LNCaP clone FGC (cell line): ENCODE measurements around the gene RFLNA.

ENCODE experiments used
- DNase-seq: peaks from one replicate; pipeline ENCODE4 v3.0.0-alpha.2; 2011; ENCODE audit warnings: low read depth
- H3K4me3 ChIP-seq: 2 replicates; pipeline ENCODE4 v1.5.1; 2011; ENCODE audit warnings: mild to moderate bottlenecking, low read depth, low read length, control low read depth
- TF ChIP-seq, protein P1 (sequence below): IDR thresholded peaks from 2 replicates; pipeline ENCODE4 v1.5.1; 2012; ENCODE audit warnings: mild to moderate bottlenecking; ENCODE audit not compliant: control insufficient read depth, insufficient read depth; ENCODE audit errors: extremely low read depth

Gene RFLNA

DNA sequence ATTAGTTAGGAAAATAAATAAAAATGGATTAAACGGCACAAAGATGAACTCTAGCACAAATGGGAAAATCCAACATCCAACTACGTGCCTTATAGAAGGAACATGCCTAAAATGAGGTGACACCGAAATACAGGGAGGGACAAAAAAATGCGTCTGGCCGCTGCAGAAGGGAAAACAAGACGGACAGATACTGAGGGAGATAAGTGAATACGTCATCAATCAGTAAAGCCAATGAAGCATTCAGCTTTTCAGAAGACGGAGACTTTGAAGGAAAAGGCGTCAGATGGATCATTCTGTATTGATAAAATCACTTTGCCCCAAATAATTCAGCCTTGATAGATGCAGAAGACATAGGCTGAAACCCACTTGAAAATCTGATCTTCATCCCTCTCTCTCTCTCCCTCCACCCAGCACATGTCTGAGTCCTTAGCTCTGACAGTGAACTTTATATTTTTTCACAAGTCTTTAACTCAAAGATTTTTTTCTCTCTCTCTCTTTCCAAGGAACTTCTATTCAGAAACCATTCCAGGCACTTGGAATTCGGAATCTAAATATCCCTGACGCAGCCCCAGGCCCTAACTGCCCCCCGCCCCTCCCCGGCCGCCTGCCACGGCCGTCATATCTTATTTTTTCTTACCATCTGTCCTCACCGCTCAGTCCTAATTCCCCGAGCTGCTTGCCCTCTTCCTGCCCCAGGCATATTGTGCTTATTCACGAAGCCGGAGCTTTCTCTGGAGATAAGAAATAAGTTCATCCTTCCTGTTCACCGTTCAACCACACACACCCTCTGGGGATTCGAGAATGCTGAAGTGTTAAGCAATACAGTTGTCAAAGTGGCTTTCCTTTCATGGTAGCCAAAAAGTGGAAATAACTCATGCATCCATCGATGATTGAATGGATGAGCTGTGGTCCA lies 35.5 kb upstream of the RFLNA start:
- TF ChIP-seq, protein P1, sequence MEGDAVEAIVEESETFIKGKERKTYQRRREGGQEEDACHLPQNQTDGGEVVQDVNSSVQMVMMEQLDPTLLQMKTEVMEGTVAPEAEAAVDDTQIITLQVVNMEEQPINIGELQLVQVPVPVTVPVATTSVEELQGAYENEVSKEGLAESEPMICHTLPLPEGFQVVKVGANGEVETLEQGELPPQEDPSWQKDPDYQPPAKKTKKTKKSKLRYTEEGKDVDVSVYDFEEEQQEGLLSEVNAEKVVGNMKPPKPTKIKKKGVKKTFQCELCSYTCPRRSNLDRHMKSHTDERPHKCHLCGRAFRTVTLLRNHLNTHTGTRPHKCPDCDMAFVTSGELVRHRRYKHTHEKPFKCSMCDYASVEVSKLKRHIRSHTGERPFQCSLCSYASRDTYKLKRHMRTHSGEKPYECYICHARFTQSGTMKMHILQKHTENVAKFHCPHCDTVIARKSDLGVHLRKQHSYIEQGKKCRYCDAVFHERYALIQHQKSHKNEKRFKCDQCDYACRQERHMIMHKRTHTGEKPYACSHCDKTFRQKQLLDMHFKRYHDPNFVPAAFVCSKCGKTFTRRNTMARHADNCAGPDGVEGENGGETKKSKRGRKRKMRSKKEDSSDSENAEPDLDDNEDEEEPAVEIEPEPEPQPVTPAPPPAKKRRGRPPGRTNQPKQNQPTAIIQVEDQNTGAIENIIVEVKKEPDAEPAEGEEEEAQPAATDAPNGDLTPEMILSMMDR = no peak
- no peak for DNase-seq
- no peak overlapping the region for H3K4me3 ChIP-seq

DNA sequence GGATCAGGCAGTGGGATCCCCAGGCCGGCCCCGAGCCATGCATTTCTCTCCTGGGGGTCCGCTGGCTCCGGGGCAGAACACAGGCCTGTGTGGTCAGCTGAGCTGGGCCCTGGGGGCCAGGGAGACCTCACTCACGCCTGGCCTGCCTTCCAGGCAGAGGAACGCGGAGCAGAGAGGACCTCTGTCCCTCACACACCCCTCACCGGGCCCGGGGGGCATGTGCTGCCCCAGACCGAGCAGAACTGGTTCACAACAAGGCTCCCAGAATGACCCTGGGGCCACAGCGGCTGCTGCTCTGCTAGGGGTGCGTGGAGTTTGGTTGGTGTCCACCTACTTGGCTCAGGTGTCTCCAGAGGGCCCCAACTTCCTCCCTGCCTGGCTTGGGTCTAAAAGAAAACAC lies 33.0 kb upstream of the RFLNA start:
- DNase-seq = no peak
- TF ChIP-seq, protein P1 = no peak
- no peak overlapping the region for H3K4me3 ChIP-seq

DNA sequence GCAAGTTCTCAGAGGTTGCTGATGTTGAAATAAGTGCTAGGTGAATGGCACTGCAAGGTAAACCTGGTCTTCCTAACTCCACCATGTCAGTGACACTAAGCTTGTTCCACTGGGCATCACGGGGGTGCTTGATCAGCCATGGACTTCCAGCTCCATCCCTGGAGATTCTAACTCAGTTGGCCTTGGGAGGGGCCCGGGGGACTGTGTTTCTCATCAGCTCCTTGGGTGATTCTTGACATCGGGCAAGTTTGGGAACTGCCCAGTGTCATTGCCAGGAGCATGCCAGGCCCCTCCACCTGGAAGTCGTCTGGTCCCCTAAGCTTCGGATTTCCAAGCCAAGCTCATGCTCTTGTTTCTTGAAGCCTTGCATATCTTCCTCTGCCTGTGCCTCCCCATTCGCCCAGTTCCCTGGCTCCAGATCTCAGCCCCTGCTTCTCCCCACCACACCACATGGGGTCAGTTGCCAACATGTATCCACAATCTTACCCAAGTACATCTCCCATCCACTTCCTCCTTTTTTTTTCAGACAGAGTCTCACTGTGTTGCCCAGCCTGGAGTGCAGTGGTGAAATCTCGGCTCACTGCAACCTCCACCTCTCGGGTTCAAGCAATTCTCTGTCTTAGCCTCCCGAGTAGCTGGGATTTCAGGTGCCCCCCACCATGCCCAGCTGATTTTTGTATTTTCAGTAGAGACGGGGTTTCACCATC lies 30.7 kb upstream of the RFLNA start:
- no peak for DNase-seq
- TF ChIP-seq, protein P1 = no peak
- no peak overlapping the region for H3K4me3 ChIP-seq

DNA sequence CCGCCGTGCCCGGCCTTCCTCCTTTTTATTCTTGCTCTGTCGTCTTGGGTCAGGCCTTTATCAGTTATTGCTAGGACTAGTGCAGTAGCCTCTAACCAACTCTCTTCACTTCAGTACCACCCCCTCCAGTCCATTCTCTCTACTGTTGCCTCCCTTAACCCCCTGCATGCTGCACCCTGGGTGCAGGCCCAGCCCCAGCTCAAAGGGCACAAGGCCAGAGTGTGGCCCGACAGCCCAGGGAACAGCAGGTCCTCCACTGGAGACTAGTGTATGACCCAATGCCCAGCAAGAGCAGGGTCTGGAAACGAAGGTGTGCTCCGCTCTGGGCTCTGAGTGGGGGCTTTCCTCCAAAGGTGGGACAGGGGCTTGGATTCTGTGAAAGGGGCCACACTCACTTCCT lies 30.0 kb upstream of the RFLNA start:
- TF ChIP-seq, protein P1 = no peak
- no peak for DNase-seq
- no peak overlapping the region for H3K4me3 ChIP-seq

DNA sequence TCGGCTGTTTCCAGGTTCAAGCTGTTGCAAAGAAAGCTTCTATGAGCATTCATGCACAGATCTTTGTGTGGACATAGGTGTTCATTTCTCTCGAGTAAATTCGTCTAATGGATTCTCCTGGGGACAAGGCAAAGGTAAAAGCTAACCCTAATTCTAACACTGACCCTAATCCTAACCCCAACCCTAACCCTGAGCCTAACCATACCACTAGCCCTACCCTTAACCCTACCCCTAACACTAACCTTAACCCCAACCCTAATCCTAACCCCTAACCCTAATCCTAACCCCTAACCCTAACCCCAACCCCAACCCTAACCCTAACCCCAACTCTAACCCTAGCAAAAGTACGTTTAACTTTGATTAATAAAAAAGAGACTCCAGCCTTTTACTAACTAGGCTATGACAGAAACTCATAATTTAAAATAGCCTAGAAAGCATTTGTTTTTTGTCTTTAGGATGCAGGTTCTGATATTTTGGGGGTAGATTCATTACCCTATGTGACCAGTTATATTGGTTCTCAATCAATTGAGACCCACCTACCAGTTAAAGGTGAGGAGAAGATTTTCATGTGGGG lies 27.6 kb upstream of the RFLNA start:
- no peak for DNase-seq
- TF ChIP-seq, protein P1 = no peak
- H3K4me3 ChIP-seq = no peak overlapping the region

DNA sequence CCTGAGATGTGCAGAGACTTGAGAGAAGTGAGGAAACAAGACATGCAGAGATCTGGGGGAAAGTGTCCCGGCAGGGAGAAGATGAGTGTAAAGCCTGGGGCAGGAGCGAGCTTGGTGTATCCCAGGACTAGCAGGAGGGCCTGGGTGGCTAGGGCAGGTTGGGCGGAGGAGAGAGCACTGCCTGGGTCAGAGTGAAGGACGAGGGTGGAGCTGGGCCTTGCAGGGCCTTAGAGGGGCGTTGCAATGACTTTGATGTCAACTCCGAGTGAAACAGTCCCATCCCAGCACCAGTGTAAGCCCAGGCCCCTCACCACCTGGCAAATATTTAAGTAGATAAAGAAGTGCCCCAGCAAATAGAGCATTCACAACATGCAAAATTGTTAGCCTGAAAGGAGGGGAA lies 24.2 kb upstream of the RFLNA start:
- TF ChIP-seq, protein P1 = no peak
- H3K4me3 ChIP-seq = no peak overlapping the region
- no peak for DNase-seq
